Activated CD4-positive, alpha-beta T cell treated with anti-CD3 and anti-CD28 coated beads, Interleukin-10, Interleukin-2, amounts not matched to agents 100 ng/mL and 50 ng/mL, durations not matched to agents 16 hours and 8 hours (primary cell): ENCODE measurements around the gene LUC7L2.
"Not testable (repeated sequence)": the region's sequence is repeated elsewhere in the genome, so short reads cannot be mapped to it uniquely, and the experiment has no call there.

Experiments
- DNase-seq: peaks from one replicate; pipeline ENCODE4 v3.0.0-alpha.2; 2020

LUC7L2 gene

GRCh38 chr7:139403601-139404000 is 43.9 kb downstream of the LUC7L2 start:
- no peak for DNase-seq

- no peak for DNase-seq
Observed at GRCh38 chr7:139407555-139407954, 47.9 kb downstream of the LUC7L2 start.

GRCh38 chr7:139414743-139415402 is 55.2 kb downstream of the LUC7L2 start:
- not testable (repeated sequence) for DNase-seq

GRCh38 chr7:139416405-139416804 is 56.7 kb downstream of the LUC7L2 start:
- no peak for DNase-seq

- no peak for DNase-seq
Observed at GRCh38 chr7:139417478-139417877, 57.8 kb downstream of the LUC7L2 start.

- no peak for DNase-seq
Observed at GRCh38 chr7:139421123-139421522, 61.4 kb downstream of the LUC7L2 start.

GRCh38 chr7:139422126-139422525 is 62.4 kb downstream of the LUC7L2 start:
- DNase-seq = no peak

- DNase-seq = no peak
Observed at GRCh38 chr7:139423091-139423490, 63.4 kb downstream of the LUC7L2 start.

GRCh38 chr7:139424004-139424403 is 64.3 kb downstream of the LUC7L2 start:
- DNase-seq = no peak

GRCh38 chr7:139425701-139426100 is 66.0 kb downstream of the LUC7L2 start:
- not testable (repeated sequence) for DNase-seq

GRCh38 chr7:139426258-139427028 is 66.7 kb downstream of the LUC7L2 start:
- DNase-seq = no peak

GRCh38 chr7:139427029-139427420 is 67.3 kb downstream of the LUC7L2 start:
- no peak for DNase-seq

- no peak for DNase-seq
Observed at GRCh38 chr7:139427788-139428187, 68.1 kb downstream of the LUC7L2 start.

- DNase-seq = not testable (repeated sequence)
Observed at GRCh38 chr7:139429735-139430134, 70.0 kb downstream of the LUC7L2 start.

- no peak for DNase-seq
Observed at GRCh38 chr7:139430443-139430842, 70.7 kb downstream of the LUC7L2 start.

- no peak for DNase-seq
Observed at GRCh38 chr7:139431010-139431409, 71.3 kb downstream of the LUC7L2 start.

GRCh38 chr7:139431459-139431858 is 71.8 kb downstream of the LUC7L2 start:
- DNase-seq = no peak

GRCh38 chr7:139436806-139437205 is 77.1 kb downstream of the LUC7L2 start:
- no peak for DNase-seq

GRCh38 chr7:139439375-139439774 is 79.7 kb downstream of the LUC7L2 start:
- DNase-seq = no peak

GRCh38 chr7:139441961-139442360 is 82.3 kb downstream of the LUC7L2 start:
- DNase-seq = no peak

GRCh38 chr7:139446051-139446890 is 86.6 kb downstream of the LUC7L2 start:
- no peak for DNase-seq

- no peak for DNase-seq
Observed at GRCh38 chr7:139450851-139451250, 91.2 kb downstream of the LUC7L2 start.

- DNase-seq = no peak
Observed at GRCh38 chr7:139451638-139452037, 91.9 kb downstream of the LUC7L2 start.
